Ishikawa (cell line): Measurements from ENCODE around the gene KIF12.

Experiments
- CEBPB ChIP-seq: IDR thresholded peaks from 2 replicates; pipeline ENCODE4 v1.6.1; 2012
- CREB1 ChIP-seq: IDR thresholded peaks from 2 replicates; pipeline ENCODE4 v1.6.1; 2012; ENCODE audit warnings: low read depth
- EGR1 ChIP-seq: IDR thresholded peaks from 2 replicates; pipeline ENCODE4 v1.6.1; 2012
- EP300 ChIP-seq: IDR thresholded peaks from 2 replicates; pipeline ENCODE4 v1.6.1; 2012; ENCODE audit warnings: borderline replicate concordance
- FOXM1 ChIP-seq: IDR thresholded peaks from 2 replicates; pipeline ENCODE4 v1.6.1; 2012; ENCODE audit warnings: low read depth, borderline replicate concordance
- NFIC ChIP-seq: IDR thresholded peaks from 2 replicates; pipeline ENCODE4 v1.6.1; 2012
- RAD21 ChIP-seq: IDR thresholded peaks from 2 replicates; pipeline ENCODE4 v1.6.1; 2012; ENCODE audit warnings: low read depth
- REST ChIP-seq: IDR thresholded peaks from 2 replicates; pipeline ENCODE4 v1.6.1; 2012; ENCODE audit warnings: low read depth, mild to moderate bottlenecking
- TCF12 ChIP-seq: IDR thresholded peaks from 2 replicates; pipeline ENCODE4 v1.6.1; 2012; ENCODE audit warnings: low read depth
- TEAD4 ChIP-seq: IDR thresholded peaks from 2 replicates; pipeline ENCODE4 v1.6.1; 2012
- YY1 ChIP-seq: IDR thresholded peaks from 2 replicates; pipeline ENCODE4 v1.6.1; 2012; ENCODE audit warnings: low read depth

- TF ChIP-seq EGR1 (no peak), RAD21 (no peak), EP300 (no peak), CREB1 (no peak), YY1 (no peak), REST (no peak), TCF12 (no peak), FOXM1 (no peak), TEAD4 (no peak), CEBPB (no peak), NFIC (no peak)
Measured at GRCh38 chr9:114051706-114052105, 47.4 kb downstream of the KIF12 start.
